SK-N-SH (cell line): ENCODE measurements around the gene IGFBP7. TPM values are rescaled to one million over a fixed set of nuclear protein-coding genes. Genes with fewer than 3 reads are reported as not detected.

ENCODE experiments used
- CTCF ChIA-PET: fragments of 300-600, 350-600 bp; formaldehyde crosslinking; extraction: SDS; loops from one replicate; lab custom pipeline; 2021; lab: Yijun Ruan, JAX
- POLR2A ChIA-PET: fragments of 350-600 bp; sonication (Branson Sonifier 250); formaldehyde crosslinking; extraction: SDS; loops from one replicate; lab custom pipeline; 2020; ENCODE audit warnings: antibody characterized with exemption, inconsistent platforms; lab: Yijun Ruan, JAX
- DNase-seq: peaks from one replicate; pipeline ENCODE4 v3.0.0; 2012
- H2AFZ ChIP-seq: fragments of 200-600 bp; sonication (generic); 2 replicates; pipeline ENCODE4 v1.8.1; 2016; ENCODE audit warnings: antibody characterized with exemption, mild to moderate bottlenecking, low read depth
- H3F3A ChIP-seq: fragments of 200-600 bp; sonication (generic); replicated peaks from 2 replicates; pipeline ENCODE3; 2016; ENCODE audit warnings: antibody characterized with exemption, mild to moderate bottlenecking; ENCODE audit not compliant: insufficient read depth
- H3K27ac ChIP-seq, 2 experiments: fragments of 200-500 bp in 1 of 2; fragments of 200-600 bp in 1 of 2; sonication (Bioruptor generic) in 1 of 2; sonication (generic), shearing (Covaris generic) in 1 of 2; 2 replicates each; pipeline versions ENCODE4 v1.5.1 to v1.6.1; 2014 to 2016; ENCODE audit warnings: low read depth in 2 of 2, inconsistent platforms in 1 of 2, low read length in 1 of 2, mild to moderate bottlenecking in 1 of 2, mixed read lengths in 1 of 2
- H3K27me3 ChIP-seq: fragments of 200-600 bp; sonication (generic), shearing (Covaris generic); 2 replicates; pipeline ENCODE4 v1.6.1; 2016; ENCODE audit warnings: mixed run types; ENCODE audit not compliant: insufficient read depth
- H3K36me3 ChIP-seq, 2 experiments: fragments of 200-500 bp in 1 of 2; fragments of 200-600 bp in 1 of 2; sonication (Bioruptor generic) in 1 of 2; sonication (generic) in 1 of 2; replicated peaks in 1 of 2; 2 replicates each; pipeline versions ENCODE3 to v1.5.1; 2014 to 2016; ENCODE audit warnings: low read length in 1 of 2, mild to moderate bottlenecking in 1 of 2; ENCODE audit not compliant: insufficient read depth in 2 of 2, control insufficient read depth in 1 of 2
- H3K4me1 ChIP-seq, 2 experiments: fragments of 200-500 bp in 1 of 2; fragments of 200-600 bp in 1 of 2; sonication (Bioruptor generic) in 1 of 2; sonication (generic), shearing (Covaris generic) in 1 of 2; 2 replicates each; pipeline versions ENCODE4 v1.5.1 to v1.6.1; 2014 to 2016; ENCODE audit warnings: low read depth in 1 of 2, low read length in 1 of 2, mixed run types in 1 of 2; ENCODE audit not compliant: insufficient read depth in 2 of 2, control insufficient read depth in 1 of 2
- H3K4me2 ChIP-seq: fragments of 200-600 bp; sonication (generic), shearing (Covaris generic); 2 replicates; pipeline ENCODE4 v1.6.1; 2017; ENCODE audit warnings: mixed run types
- H3K4me3 ChIP-seq, 2 experiments: fragments of 200-500 bp in 1 of 2; fragments of 200-600 bp in 1 of 2; sonication (Bioruptor generic) in 1 of 2; sonication (generic), shearing (Covaris generic) in 1 of 2; 2 replicates each; pipeline versions ENCODE4 v1.5.1 to v1.8.1; 2014 to 2016; ENCODE audit warnings: low read depth in 2 of 2, inconsistent platforms in 1 of 2, low read length in 1 of 2, mild to moderate bottlenecking in 1 of 2, mixed read lengths in 1 of 2, moderate library complexity in 1 of 2
- H3K79me2 ChIP-seq: fragments of 200-600 bp; sonication (generic); 2 replicates; pipeline ENCODE4 v1.8.1; 2017; ENCODE audit warnings: mild to moderate bottlenecking; ENCODE audit not compliant: insufficient read depth
- H3K9ac ChIP-seq: fragments of 200-600 bp; sonication (generic); 2 replicates; pipeline ENCODE4 v1.6.1; 2017; ENCODE audit warnings: mixed run types
- H3K9me2 ChIP-seq: fragments of 200-600 bp; sonication (generic); 2 replicates; pipeline ENCODE4 v1.6.1; 2017; ENCODE audit warnings: mixed run types
- H3K9me3 ChIP-seq: fragments of 200-600 bp; sonication (generic); 2 replicates; pipeline ENCODE4 v1.6.1; 2017; ENCODE audit warnings: mixed run types, mild to moderate bottlenecking, moderate library complexity
- H4K20me1 ChIP-seq: fragments of 200-600 bp; sonication (generic); 2 replicates; pipeline ENCODE4 v1.6.1; 2017; ENCODE audit warnings: mild to moderate bottlenecking, mixed run types; ENCODE audit not compliant: insufficient read depth
- CHD2 ChIP-seq: fragments of 150-350 bp; IDR thresholded peaks from 2 replicates; pipeline ENCODE4 v1.6.1; 2018; ENCODE audit warnings: low read length; ENCODE audit not compliant: partially characterized antibody
- ELF1 ChIP-seq: IDR thresholded peaks from 2 replicates; pipeline ENCODE4 v1.4.0; 2012
- FOSL2 ChIP-seq: IDR thresholded peaks from 2 replicates; pipeline ENCODE4 v1.4.0; 2012; ENCODE audit warnings: low read depth, mild to moderate bottlenecking, moderate library complexity, borderline replicate concordance
- FOXJ3 ChIP-seq: sonication (generic); formaldehyde crosslinking; IDR thresholded peaks from 2 replicates; pipeline ENCODE4 v1.5.1; 2020; ENCODE audit warnings: mild to moderate bottlenecking, missing genetic modification reagents
- FOXM1 ChIP-seq: IDR thresholded peaks from 2 replicates; pipeline ENCODE4 v1.4.0; 2012; ENCODE audit warnings: low read depth, mild to moderate bottlenecking
- GATA2 ChIP-seq: sonication (generic); formaldehyde crosslinking; IDR thresholded peaks from 2 replicates; pipeline ENCODE4 v1.5.0; 2020; ENCODE audit warnings: mild to moderate bottlenecking, missing genetic modification reagents
- NFIC ChIP-seq: IDR thresholded peaks from 2 replicates; pipeline ENCODE4 v1.4.0; 2012; ENCODE audit warnings: borderline replicate concordance
- NRF1 ChIP-seq: IDR thresholded peaks from 2 replicates; pipeline ENCODE4 v1.6.1; 2012; ENCODE audit warnings: low read depth, mild to moderate bottlenecking, low read length
- POLR2AphosphoS5 ChIP-seq: IDR thresholded peaks from 2 replicates; pipeline ENCODE4 v1.6.1; 2012; ENCODE audit warnings: low read depth, low read length
- RAD21 ChIP-seq: IDR thresholded peaks from 2 replicates; pipeline ENCODE4 v1.6.1; 2012; ENCODE audit warnings: mild to moderate bottlenecking, low read length
- RFX5 ChIP-seq: IDR thresholded peaks from 2 replicates; pipeline ENCODE4 v1.6.1; 2012; ENCODE audit warnings: mild to moderate bottlenecking, improper control_type of control experiment, low read length
- RXRA ChIP-seq: IDR thresholded peaks from 2 replicates; pipeline ENCODE4 v1.4.0; 2012; ENCODE audit warnings: low read depth, mild to moderate bottlenecking, borderline replicate concordance
- SMC3 ChIP-seq: IDR thresholded peaks from 2 replicates; pipeline ENCODE4 v1.6.1; 2012; ENCODE audit warnings: low read depth, low read length, improper control_type of control experiment
- TAF1 ChIP-seq: IDR thresholded peaks from 2 replicates; pipeline ENCODE4 v1.6.1; 2012; ENCODE audit warnings: low read depth, mild to moderate bottlenecking, low read length, moderate library complexity, borderline replicate concordance
- TCF12 ChIP-seq: IDR thresholded peaks from 2 replicates; pipeline ENCODE4 v1.4.0; 2012
- TEAD4 ChIP-seq: IDR thresholded peaks from 2 replicates; pipeline ENCODE4 v1.4.0; 2012; ENCODE audit warnings: mild to moderate bottlenecking, borderline replicate concordance; ENCODE audit not compliant: insufficient read depth
- WGBS: methylation state at CpG from one replicate; pipeline ENCODE4 v1.1.6; 2017; ENCODE audit warnings: low lambda C conversion rate; 5-methylcytosine and 5-hydroxymethylcytosine counted together
- polyA plus RNA-seq, 3 experiments: library from polyadenylated mRNA; depleted of rRNA; stranded (reverse); fragments of >200 nt; gene quantifications; 2 replicates each; pipeline ENCODE4 v1.2.3, GENCODE V29; 2012
- TF ChIP-seq, protein P1 (sequence below): fragments of 150-350 bp; IDR thresholded peaks from 2 replicates; pipeline ENCODE4 v1.6.1; 2016; ENCODE audit warnings: mild to moderate bottlenecking, low read depth, low read length
- TF ChIP-seq, protein P2 (sequence below): IDR thresholded peaks from 2 replicates; pipeline ENCODE4 v1.4.0; 2012; ENCODE audit warnings: low read depth, borderline replicate concordance
- TF ChIP-seq, protein P3 (sequence below): IDR thresholded peaks from 2 replicates; pipeline ENCODE4; 2012

The IGFBP7 gene
- polyA plus RNA-seq, 1 of the 3 experiments (the other 2 are of a cell fraction): 0.38 TPM

DNA sequence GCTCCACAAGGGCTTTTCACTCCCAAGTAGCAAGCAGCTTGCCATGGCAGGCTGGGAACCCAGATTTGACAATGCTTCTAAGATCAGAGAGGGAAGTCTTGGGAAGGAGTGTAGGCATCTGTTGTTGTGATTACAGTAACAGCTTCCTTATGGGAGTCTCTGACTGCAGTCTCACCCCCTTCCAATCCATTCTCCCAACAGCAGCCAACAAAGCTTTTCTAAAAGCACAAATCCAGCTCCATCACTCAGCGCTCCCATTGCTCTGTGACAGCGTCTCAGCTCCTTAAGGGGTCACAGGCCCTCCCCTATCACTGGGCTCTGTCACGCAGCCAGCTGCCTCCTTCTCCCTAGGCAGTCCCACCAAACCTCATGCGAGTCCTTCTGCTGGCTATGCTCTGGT, 7.1 kb downstream of the IGFBP7 start:
- TF ChIP-seq RXRA (no peak), TCF12 (no peak), TAF1 (no peak), CHD2 (no peak), POLR2AphosphoS5 (no peak), FOXJ3 (CRISPR knock-in tag) (no peak), NFIC (no peak), SMC3 (no peak), TEAD4 (no peak), FOSL2 (no peak), RFX5 (no peak), FOXM1 (no peak), RAD21 (no peak), NRF1 (no peak), ELF1 (no peak), GATA2 (CRISPR knock-in tag) (no peak)
- TF ChIP-seq, protein P1, sequence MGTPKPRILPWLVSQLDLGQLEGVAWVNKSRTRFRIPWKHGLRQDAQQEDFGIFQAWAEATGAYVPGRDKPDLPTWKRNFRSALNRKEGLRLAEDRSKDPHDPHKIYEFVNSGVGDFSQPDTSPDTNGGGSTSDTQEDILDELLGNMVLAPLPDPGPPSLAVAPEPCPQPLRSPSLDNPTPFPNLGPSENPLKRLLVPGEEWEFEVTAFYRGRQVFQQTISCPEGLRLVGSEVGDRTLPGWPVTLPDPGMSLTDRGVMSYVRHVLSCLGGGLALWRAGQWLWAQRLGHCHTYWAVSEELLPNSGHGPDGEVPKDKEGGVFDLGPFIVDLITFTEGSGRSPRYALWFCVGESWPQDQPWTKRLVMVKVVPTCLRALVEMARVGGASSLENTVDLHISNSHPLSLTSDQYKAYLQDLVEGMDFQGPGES: no peak
- TF ChIP-seq, protein P2, sequence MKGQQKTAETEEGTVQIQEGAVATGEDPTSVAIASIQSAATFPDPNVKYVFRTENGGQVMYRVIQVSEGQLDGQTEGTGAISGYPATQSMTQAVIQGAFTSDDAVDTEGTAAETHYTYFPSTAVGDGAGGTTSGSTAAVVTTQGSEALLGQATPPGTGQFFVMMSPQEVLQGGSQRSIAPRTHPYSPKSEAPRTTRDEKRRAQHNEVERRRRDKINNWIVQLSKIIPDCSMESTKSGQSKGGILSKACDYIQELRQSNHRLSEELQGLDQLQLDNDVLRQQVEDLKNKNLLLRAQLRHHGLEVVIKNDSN: no peak
- TF ChIP-seq, protein P3, sequence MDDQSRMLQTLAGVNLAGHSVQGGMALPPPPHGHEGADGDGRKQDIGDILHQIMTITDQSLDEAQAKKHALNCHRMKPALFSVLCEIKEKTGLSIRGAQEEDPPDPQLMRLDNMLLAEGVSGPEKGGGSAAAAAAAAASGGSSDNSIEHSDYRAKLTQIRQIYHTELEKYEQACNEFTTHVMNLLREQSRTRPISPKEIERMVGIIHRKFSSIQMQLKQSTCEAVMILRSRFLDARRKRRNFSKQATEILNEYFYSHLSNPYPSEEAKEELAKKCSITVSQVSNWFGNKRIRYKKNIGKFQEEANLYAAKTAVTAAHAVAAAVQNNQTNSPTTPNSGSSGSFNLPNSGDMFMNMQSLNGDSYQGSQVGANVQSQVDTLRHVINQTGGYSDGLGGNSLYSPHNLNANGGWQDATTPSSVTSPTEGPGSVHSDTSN: no peak
- Histone ChIP-seq H2AFZ (0 out of 2 replicates have a peak overlapping the region, but pooled peaks have one; percentile 2), H3K36me3 (no peaks in the 10 kb centered on the region), H3K9me2 (no peaks in the 10 kb centered on the region), H3K4me1 (peaks cover 11 to 29% of the 10 kb centered on the region in 2 experiments; a peak in 3 of 4 replicates), H3K79me2 (no peaks in the 10 kb centered on the region), H3K9me3 (no peaks in the 10 kb centered on the region), H3F3A (peaks cover 20% of the 10 kb centered on the region), H3K27me3 (no peaks in the 10 kb centered on the region), H3K4me3 (no peak overlapping the region), H3K9ac (no peak overlapping the region), H3K4me2 (no peak overlapping the region), H4K20me1 (no peaks in the 10 kb centered on the region), H3K27ac (peak overlapping the region; percentile 59 to 84; a peak in 3 of 4 replicates)
- POLR2A ChIA-PET: no interaction called here
- DNase-seq: no peak
- CTCF ChIA-PET: interaction anchor here (2.5 to 3.6 kb wide), 2 partner anchors 61 to 65 kb away, joined by 16 read pairs; no protein-coding TSS in a partner anchor
- WGBS: 83% methylated on average over 4 of the region's 4 CpGs
